GM18867 (cell line): ENCODE measurements around the gene SCUBE1.
"Not testable (repeated sequence)": the region's sequence is repeated elsewhere in the genome, so short reads cannot be mapped to it uniquely, and the experiment has no call there.

Source experiments
- ATAC-seq: cut with Tn5 transposase; IDR thresholded peaks from one replicate; pipeline ENCODE4 v1.9.1; 2021; ENCODE audit warnings: mild to moderate bottlenecking, moderate library complexity; ENCODE audit not compliant: unreplicated experiment

Gene SCUBE1

GRCh38 chr22:43360576-43360975 is 17.4 kb upstream of the SCUBE1 start:
- no peak for ATAC-seq

- ATAC-seq = no peak
Measured at GRCh38 chr22:43356881-43357280, 13.7 kb upstream of the SCUBE1 start.

GRCh38 chr22:43355688-43356087 is 12.5 kb upstream of the SCUBE1 start:
- ATAC-seq = not testable (repeated sequence)

GRCh38 chr22:43351966-43352345 is 8.8 kb upstream of the SCUBE1 start:
- no peak for ATAC-seq

GRCh38 chr22:43349636-43350035 is 6.5 kb upstream of the SCUBE1 start:
- ATAC-seq = no peak

- ATAC-seq = no peak
Measured at GRCh38 chr22:43346521-43346929, 3.4 kb upstream of the SCUBE1 start.

- no peak for ATAC-seq
Measured at GRCh38 chr22:43345761-43346301, 2.7 kb upstream of the SCUBE1 start.

GRCh38 chr22:43345356-43345755 is 2.2 kb upstream of the SCUBE1 start:
- ATAC-seq = no peak

GRCh38 chr22:43344520-43344787 is 1.3 kb upstream of the SCUBE1 start:
- ATAC-seq = no peak

- ATAC-seq = no peak
Measured at GRCh38 chr22:43343670-43344519, 723 bp upstream of the SCUBE1 start.

- ATAC-seq = no peak
Measured at GRCh38 chr22:43342347-43343261, 568 bp downstream of the SCUBE1 start.

GRCh38 chr22:43341565-43341964 is 1.6 kb downstream of the SCUBE1 start:
- no peak for ATAC-seq

GRCh38 chr22:43338766-43339345 is 4.3 kb downstream of the SCUBE1 start:
- no peak for ATAC-seq

- ATAC-seq = no peak
Measured at GRCh38 chr22:43337946-43338345, 5.2 kb downstream of the SCUBE1 start.

- no peak for ATAC-seq
Measured at GRCh38 chr22:43337385-43337784, 5.8 kb downstream of the SCUBE1 start.

- ATAC-seq = no peak
Measured at GRCh38 chr22:43334378-43334777, 8.8 kb downstream of the SCUBE1 start.

- no peak for ATAC-seq
Measured at GRCh38 chr22:43333978-43334377, 9.2 kb downstream of the SCUBE1 start.

- ATAC-seq = no peak
Measured at GRCh38 chr22:43333156-43333555, 10.0 kb downstream of the SCUBE1 start.

- no peak for ATAC-seq
Measured at GRCh38 chr22:43331698-43332097, 11.5 kb downstream of the SCUBE1 start.

GRCh38 chr22:43331069-43331451 is 12.1 kb downstream of the SCUBE1 start:
- ATAC-seq = no peak
